WERI-Rb-1 (cell line): ENCODE results near the gene CELSR1.

Experiments
- DNase-seq: peaks from one replicate; pipeline ENCODE4 v3.0.0-alpha.2; 2020
- H3K27ac ChIP-seq: fragments of 250-450 bp; sonication (Bioruptor Pico); 2 replicates; pipeline ENCODE4 v1.5.1; 2020; ENCODE audit warnings: mild to moderate bottlenecking, moderate library complexity
- H3K27me3 ChIP-seq: fragments of 250-450 bp; sonication (Bioruptor Pico); 2 replicates; pipeline ENCODE4 v1.5.1; 2021; ENCODE audit warnings: mild to moderate bottlenecking, low read depth, moderate library complexity; ENCODE audit not compliant: insufficient read depth, severe bottlenecking
- H3K36me3 ChIP-seq: fragments of 250-450 bp; sonication (Bioruptor Pico); 2 replicates; pipeline ENCODE4 v1.5.1; 2020; ENCODE audit warnings: mild to moderate bottlenecking, moderate library complexity
- H3K4me3 ChIP-seq: 2 replicates; pipeline ENCODE4 v1.5.1; 2011; ENCODE audit warnings: low read depth, mild to moderate bottlenecking, control low read depth, low read length
- H3K9me3 ChIP-seq: fragments of 250-450 bp; sonication (Bioruptor Pico); 2 replicates; pipeline ENCODE4 v1.5.1; 2021; ENCODE audit warnings: mild to moderate bottlenecking, moderate library complexity; ENCODE audit not compliant: severe bottlenecking
- TF ChIP-seq, protein P1 (sequence below): IDR thresholded peaks from 2 replicates; pipeline ENCODE4 v1.5.1; 2011; ENCODE audit warnings: low read depth, mild to moderate bottlenecking, control low read depth, inconsistent platforms, low read length

The CELSR1 gene

GRCh38 chr22:46580940-46581537, 43.6 kb upstream of the CELSR1 start:
- TF ChIP-seq, protein P1, sequence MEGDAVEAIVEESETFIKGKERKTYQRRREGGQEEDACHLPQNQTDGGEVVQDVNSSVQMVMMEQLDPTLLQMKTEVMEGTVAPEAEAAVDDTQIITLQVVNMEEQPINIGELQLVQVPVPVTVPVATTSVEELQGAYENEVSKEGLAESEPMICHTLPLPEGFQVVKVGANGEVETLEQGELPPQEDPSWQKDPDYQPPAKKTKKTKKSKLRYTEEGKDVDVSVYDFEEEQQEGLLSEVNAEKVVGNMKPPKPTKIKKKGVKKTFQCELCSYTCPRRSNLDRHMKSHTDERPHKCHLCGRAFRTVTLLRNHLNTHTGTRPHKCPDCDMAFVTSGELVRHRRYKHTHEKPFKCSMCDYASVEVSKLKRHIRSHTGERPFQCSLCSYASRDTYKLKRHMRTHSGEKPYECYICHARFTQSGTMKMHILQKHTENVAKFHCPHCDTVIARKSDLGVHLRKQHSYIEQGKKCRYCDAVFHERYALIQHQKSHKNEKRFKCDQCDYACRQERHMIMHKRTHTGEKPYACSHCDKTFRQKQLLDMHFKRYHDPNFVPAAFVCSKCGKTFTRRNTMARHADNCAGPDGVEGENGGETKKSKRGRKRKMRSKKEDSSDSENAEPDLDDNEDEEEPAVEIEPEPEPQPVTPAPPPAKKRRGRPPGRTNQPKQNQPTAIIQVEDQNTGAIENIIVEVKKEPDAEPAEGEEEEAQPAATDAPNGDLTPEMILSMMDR: no peak
- Histone ChIP-seq H3K9me3 (no peaks in the 10 kb centered on the region), H3K4me3 (no peak overlapping the region), H3K27ac (peak overlapping the region; percentile 41; the same call in 1 of the 2 replicates), H3K36me3 (no peaks in the 10 kb centered on the region), H3K27me3 (no peaks in the 10 kb centered on the region)
- DNase-seq: no peak

DNA sequence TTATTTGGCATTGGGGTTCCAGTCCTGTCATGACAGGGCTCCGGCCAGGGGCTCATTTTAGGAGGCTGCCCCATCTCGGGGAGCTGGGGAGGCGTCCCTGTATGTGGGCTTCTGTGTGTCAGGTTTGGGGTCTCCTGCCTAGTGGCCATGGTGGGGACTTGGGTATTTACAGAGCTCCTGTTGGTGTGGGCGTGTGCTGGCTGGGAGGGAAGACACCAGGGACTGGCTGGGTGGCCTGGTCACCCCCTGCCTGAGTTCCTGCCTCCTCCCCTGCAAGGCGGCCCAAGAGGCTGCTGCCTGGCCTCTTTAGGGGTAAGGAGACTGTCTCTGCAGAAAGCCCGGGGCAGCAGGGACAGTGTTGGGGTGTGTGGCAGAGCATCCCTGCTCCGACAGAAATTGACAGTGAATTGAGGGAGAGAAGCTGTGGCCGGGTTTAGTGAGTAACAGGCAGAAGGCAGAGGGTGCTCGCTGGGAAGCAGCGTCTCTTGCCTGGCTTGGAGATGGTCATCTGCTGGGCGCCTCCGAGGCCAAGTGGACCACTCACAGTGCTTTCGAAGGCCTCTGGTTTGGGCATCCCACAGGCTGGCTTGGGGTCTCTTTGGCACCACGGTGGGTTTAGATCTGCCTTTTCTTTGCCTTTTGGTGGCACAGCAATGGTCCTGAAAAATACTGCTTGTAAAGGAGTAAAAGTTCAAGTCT, 42.5 kb upstream of the CELSR1 start:
- H3K27ac ChIP-seq: peak overlapping the region; percentile 41; the same call in 1 of the 2 replicates
- no peaks in the 10 kb centered on the region for H3K36me3 ChIP-seq
- no peak for DNase-seq
- TF ChIP-seq, protein P1: no peak
- H3K27me3 ChIP-seq: no peaks in the 10 kb centered on the region
- H3K4me3 ChIP-seq: no peak overlapping the region
- H3K9me3 ChIP-seq: no peaks in the 10 kb centered on the region

- Histone ChIP-seq H3K9me3 (no peaks in the 10 kb centered on the region), H3K36me3 (no peaks in the 10 kb centered on the region), H3K27me3 (no peaks in the 10 kb centered on the region), H3K27ac (no peak overlapping the region), H3K4me3 (no peak overlapping the region)
- DNase-seq: no peak
- TF ChIP-seq, protein P1: no peak
These were observed 41.6 kb upstream of the CELSR1 start for GRCh38 chr22:46578824-46579561.

- no peak for DNase-seq
- H3K9me3 ChIP-seq: no peaks in the 10 kb centered on the region
- peak overlapping the region; percentile 44 for H3K4me3 ChIP-seq
- no peaks in the 10 kb centered on the region for H3K36me3 ChIP-seq
- no peak overlapping the region for H3K27ac ChIP-seq
- no peaks in the 10 kb centered on the region for H3K27me3 ChIP-seq
- TF ChIP-seq, protein P1: no peak
These were observed 40.9 kb upstream of the CELSR1 start for GRCh38 chr22:46578251-46578823.

DNA sequence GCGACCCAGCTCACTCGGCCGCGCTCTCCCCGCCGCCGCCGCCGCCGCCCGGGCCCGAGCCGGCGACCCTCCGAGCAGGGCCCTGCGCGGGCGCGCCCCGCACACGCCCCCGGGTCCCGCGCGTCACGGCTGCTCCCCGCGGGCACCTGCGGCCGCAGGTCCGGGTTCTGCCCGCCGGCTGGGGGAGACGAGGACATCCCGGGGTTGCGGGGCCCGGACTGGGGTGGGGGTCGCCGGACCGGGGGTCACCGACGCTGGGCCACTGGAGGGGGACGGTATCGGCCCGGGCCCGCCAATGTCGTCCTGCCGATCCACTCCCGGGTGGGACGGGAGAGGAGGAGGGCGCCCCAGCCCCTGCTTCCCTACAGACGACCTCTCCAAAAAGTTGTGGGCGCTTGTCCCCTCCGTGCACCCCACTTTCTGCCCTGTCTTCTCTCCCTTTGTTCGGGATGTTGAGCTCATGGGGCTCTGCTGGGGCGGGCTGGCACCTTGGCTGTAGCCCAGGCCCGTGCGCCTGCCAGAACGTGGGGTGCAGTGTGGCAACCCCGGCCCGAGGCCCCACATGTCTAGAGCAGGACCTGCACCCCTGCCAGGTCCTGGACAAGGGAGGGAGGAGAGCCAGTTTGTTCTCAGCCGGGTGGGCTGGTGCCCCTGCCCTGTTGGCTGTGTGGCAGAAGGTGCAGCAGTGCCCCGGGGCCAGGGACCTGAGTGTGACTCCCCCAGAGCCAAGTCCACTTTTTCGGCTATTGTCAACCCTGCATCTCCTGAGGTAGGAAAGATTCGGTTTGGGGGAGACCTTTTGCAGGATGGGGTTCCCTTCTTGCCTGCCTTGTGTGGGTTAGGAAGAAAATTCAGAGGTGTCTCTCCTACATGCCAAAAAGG, 40.2 kb upstream of the CELSR1 start:
- peak overlapping the region; percentile 44 for H3K4me3 ChIP-seq
- no peaks in the 10 kb centered on the region for H3K9me3 ChIP-seq
- peak overlapping the region; percentile 50 for H3K27ac ChIP-seq
- DNase-seq: no peak
- no peaks in the 10 kb centered on the region for H3K36me3 ChIP-seq
- no peaks in the 10 kb centered on the region for H3K27me3 ChIP-seq
- TF ChIP-seq, protein P1: no peak
